Measurements from ENCODE around the gene CRNN. TPM values are rescaled to one million over a fixed set of nuclear protein-coding genes. Genes with fewer than 3 reads are reported as not detected.
A peak's percentile ranks its signal among the peaks of the same experiment; 100 is the strongest.

CRNN gene
- total RNA-seq: not detected in 2 replicates

DNA sequence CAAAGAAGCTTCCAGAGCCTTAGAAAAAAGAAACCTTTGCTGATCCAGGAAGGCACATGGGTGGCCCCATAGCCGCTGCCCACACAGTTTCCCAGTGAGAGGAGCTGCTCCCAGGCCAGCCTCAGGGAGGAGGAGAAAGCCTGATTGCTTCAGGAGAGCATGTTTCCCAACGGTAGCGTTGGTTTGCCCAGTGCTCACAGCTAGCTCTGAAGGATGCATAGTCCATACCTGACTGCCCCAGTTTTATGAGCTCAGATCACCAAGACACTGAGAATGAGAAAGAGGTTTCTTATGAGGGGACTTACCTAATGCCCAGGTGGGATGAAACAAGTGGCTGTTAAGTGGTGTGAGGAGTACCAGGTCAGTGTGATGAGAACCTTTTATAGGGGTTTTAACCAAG is at the start of gene CRNN:
CRNN (minus strand) TSS at position 355 of the 400 bp plus-strand sequence. CDS start 2,030 bp downstream, outside the sequence.
- no peak for DNase-seq (ENCODE audit: low read depth in 2 of 2)

DNA sequence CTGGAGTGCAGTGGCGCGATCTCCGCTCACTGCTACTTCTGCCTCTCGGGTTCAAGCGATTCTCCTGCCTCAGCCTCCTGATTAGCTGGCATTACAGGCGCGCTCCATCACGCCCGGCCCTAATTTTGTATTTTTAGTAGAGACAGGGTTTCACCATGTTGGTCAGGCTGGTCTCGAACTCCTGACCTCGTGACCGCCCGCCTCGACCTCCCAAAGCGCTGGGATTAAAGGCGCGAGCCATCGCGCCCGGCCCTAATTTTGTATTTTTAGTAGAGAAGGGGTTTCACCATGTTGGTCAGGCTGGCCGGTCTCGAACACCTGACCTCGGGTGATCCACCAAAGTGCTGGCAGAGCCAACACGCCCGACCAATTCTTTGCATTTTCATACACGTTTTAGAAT is 48.6 kb upstream of the CRNN start:
- no peak for DNase-seq (ENCODE audit: low read depth in 2 of 2)

DNA sequence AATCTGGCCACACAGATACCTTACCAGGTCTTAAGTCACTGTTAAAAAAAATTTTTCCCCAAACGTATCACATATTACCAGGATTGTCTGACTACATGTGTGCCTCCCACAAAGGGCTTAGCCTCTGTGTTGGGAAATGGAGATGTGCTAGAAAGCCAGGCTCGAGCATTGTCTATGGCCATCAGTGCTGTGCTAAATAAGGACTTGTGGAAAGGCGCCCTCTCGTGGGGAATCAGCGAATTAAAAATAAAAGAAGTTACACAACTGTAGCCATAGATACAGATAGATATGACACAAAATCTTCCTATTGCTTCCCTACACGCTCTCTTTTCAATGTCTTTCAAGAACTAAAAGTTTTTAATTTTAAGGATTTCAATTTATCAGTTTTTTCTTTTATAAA is 47.5 kb upstream of the CRNN start:
- DNase-seq (ENCODE audit: low read depth in 2 of 2): peak; percentile 57 to 68

DNA sequence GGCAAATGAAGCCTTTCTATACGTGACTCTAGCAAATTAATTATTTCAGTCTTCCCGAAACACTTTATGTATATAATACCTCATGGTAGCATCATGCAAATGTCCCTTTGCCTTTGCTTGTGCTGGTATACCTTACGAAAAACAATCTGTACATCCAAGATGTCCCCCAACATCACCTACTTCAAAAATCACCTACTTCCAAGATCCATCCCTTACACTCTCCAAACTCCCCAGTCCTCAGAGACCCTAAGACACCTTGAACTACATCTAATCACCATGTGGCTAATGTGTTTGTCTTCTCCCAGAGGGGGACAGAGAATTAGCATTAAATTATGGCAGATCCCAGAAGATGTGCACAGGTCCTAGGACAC is 46.5 kb upstream of the CRNN start:
- no peak for DNase-seq (ENCODE audit: low read depth in 2 of 2)

DNA sequence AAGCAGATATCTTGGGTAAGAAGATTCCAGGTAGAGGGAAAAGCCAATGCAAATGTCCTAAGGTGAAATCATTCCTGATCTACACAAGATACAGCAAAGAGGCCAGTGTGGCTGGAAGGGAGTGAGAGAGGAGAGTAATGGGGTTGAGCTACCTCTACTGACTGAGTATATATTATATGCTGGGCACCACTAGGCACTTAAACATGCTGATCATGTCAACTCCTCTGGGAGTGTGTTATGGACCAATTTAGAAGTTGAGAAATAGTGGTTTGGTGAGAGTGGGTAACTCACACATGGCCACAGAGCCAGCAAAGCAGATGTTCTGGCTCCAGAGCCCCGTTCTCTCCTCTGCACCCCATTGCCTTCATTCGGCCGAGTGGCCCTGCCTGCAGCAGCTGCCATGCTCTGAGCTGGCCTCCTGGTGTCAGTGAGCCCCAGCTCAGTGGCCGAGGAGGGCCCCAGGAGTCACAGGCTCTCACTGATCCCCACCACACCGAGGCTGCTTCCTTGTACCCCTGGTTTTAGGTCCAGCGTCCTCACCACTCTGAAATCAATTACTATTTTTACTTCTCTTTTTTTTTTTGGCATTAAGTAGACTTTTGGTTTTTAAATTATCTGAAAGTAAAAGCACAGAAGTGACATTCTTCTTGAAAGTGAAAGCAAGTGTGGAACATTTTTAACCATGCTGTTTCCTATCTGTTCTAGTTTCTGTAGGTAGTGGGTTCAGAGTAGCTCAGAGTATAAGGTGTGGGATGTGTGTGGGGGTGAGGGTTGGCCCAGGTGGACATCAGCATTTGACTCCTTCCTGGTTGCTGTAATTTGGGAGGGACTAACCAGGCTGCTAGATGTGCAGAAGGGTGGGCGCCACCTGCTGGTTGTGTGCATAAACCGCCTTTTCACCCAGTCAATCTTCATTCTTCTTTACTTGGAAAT is 45.8 kb upstream of the CRNN start:
- DNase-seq (ENCODE audit: low read depth in 2 of 2): peak; percentile 23 to 71

DNA sequence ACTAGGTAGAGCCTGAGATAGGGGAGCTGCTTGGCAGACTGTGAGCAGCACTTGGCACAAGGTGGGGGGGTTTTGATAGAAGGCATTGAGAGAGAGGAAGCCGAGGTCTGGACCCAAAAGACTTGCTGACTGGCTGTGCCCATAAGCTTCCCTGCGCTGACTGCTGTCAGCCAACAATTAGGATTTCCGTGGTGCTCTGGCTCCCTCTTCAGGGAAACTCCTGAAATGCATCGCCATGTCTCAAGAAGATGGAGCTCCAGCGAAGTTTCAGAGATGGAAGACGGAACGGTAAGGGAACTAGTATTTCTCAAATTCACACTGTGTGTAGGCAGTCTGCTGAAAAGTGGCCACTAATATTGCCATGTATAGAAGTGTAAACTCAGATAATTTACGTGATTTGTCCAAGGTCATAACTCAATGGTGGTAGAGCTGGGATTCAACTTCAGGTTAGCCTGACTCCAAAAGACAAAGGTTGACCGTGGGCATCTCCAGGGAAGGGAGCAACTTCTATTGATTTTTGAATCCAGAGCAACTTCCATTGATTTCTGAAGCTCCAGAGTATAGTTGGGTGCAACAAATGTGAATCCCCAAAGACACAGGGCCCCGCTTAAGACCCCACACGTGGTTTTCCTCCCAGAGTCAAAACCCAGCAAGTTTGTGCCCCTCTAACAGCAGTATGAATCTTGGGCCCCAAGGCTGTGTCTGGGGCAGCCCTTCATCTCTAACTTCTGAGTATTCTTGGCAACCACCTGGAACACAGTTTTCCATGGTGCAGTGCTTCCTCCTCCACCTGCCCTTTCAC is 44.5 kb upstream of the CRNN start:
- DNase-seq (ENCODE audit: low read depth in 2 of 2): peak; percentile 25 to 72

DNA sequence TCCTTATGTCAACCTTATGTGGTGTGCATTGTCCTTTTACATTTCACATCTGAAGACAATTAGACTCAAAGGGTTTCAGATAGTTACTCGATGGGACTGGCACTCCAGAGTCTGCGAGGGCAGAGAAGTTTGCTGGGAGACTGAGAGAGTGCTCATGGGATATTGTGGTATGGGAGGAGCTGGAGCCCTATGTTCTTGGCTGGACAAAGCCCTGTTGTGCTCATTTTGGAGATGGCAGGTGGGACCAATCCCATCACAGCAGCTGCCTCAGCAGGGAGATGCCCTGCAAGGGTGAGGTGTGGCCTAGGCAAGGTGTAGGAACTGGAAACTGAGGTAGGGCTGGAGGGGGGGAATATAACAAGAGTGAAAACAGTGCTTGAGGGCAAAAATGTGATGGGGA is 43.5 kb upstream of the CRNN start:
- DNase-seq (ENCODE audit: low read depth in 2 of 2): no peak

DNA sequence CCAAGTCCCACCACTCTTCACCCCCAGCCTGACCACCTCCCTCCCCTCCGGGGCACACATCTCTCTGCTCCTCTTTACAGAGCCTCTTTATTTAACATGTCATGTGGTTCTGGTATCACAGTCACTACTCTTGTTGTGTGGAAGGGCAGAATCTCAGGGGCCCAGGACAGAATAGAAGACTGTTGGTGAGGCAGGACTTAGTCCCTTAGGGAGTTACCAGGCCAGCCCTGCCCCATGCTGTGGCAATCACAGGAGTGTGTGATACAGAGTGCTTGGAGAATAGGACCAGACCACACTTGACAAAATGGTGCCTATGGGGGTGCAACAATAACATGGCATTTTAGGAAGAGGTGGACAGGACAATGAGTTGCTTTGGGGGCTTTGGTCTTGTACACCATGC is 43.0 kb upstream of the CRNN start:
- no peak for DNase-seq (ENCODE audit: low read depth in 2 of 2)

DNA sequence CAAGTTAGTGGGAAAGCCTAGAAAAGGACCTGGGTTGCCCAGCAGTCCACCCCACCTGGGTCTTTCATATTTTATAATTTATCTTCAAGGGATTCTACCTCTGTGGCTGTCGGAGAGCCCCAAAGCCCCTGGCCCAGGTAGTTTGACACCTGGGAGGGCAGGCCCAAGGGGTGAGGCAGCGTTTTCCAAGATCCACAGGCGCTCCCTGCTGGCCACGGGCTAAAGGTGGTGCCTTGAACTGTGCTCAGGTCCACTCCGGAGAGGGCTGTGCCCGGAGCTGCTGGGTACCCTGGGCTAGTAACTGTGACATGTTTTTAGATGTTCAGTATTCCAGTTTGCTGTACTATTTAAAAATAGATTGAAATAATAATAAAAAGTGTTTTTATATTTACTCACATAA is 37.2 kb upstream of the CRNN start:
- no peak for DNase-seq (ENCODE audit: low read depth in 2 of 2)

DNA sequence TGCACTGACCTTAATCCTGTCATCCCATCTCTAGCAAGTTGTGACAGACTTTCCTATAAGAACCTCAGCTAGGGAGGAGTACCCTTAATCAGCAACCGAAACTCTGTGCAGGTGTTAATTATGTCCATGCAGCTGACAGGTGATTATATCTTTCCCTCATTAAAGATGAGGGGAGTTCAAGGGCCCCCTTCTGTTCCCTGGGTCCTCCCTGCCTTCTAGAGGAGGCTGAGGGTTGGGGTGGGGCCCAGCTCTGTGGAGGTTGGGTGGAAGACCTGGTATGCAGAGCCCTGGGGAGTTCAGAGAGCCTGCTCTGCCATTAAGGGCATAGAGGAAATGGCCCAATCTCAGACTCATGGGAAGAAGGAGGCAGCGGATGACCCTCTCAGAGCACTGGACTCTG is 35.6 kb upstream of the CRNN start:
- no peak for DNase-seq (ENCODE audit: low read depth in 2 of 2)

DNA sequence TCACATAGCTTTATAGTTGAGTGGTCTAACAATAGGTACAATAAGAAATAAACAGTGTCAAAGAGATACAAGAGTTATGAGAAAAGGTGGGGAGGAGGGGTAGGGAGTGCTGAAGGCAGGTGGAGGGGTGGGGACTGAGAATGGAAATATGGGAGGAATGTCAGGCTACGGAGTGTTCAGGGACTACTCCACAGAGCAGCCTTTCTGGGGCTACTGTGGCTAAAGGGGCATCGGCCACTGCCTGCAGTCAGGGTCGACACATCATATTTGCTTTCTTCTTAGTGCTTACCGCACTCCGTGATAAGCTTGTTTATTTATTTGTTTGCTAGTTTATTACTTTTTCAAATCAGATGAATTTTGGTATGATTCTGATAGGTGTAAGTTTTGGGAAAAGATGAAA is 34.4 kb upstream of the CRNN start:
- DNase-seq (ENCODE audit: low read depth in 2 of 2): no peak

DNA sequence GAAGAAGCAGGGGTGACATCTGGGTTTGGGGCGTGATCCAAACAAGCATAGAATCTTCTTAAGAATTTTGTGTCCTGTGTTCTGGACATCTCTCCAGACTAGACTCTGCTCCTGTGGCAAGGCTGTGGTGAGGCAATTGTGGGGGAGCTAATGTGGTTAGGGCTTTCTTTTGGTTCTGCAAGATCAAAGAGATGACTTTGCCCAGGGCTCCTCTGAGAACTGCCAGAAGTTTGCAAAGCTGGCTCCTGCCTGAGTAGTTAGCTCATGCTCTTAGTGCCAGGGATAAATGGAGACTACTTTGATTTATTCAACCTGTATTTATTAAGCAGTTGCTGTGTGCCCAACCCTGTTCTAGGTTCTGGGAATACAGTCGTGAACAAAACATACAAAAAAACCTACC is 34.0 kb upstream of the CRNN start:
- no peak for DNase-seq (ENCODE audit: low read depth in 2 of 2)

DNA sequence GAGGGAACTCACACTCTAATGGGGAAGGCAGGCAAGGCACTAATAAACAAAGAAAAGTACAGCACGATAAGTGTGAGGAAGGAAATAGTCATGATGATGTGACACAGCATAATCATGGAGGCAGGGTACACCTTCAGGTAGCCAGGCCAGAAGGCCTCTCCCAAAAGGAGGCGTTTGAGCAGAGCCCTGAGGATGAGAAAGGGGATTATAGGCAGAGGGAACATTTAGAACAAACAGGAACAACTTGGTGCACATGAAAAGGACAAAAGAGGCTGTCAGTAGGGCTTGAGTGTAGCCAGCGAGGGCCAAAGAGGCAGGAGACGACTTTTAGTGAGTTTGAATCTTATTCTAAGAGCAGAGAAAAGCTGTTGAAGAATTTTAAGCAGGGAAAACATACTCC is 33.4 kb upstream of the CRNN start:
- no peak for DNase-seq (ENCODE audit: low read depth in 2 of 2)

DNA sequence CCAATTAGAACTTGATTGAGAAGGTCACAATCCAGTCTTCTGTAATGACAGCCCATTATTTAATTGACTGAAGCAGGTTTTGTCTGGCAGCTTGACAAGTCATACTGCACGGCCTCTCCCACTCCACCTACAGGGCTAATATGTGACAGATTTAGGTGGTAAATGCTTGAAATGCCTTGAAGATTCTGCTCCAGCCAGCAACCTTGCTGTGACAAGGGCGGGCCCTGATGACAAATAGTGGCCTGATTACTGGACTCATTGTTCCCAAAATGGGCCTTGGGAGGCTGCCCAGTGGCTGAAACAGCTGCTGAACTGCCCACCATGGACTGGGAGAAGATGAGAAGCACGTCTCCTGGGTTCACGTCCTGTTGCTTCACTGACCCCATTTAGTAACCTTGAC is 30.0 kb upstream of the CRNN start:
- no peak for DNase-seq (ENCODE audit: low read depth in 2 of 2)

DNA sequence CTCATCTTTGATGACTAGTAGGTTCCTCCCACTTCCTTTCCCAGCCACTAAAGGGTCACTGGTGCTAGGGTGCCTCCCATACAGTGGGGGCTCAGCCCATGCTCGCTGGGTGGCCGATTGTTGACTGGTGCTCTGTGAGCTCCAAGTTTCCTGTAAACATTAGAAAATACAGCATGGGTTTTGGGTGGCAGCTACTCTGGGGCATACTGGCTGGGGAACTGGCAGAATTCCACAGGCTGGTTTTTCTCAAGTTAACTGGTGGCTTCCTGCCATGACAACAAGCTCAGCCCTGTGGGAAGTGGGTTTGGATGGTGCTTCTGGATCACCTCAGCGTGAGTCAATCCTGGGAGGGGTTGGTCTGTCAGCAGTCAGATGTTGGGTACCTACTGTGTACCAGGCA is 28.7 kb upstream of the CRNN start:
- DNase-seq (ENCODE audit: low read depth in 2 of 2): peak in 1 of 2 donors; percentile 14

DNA sequence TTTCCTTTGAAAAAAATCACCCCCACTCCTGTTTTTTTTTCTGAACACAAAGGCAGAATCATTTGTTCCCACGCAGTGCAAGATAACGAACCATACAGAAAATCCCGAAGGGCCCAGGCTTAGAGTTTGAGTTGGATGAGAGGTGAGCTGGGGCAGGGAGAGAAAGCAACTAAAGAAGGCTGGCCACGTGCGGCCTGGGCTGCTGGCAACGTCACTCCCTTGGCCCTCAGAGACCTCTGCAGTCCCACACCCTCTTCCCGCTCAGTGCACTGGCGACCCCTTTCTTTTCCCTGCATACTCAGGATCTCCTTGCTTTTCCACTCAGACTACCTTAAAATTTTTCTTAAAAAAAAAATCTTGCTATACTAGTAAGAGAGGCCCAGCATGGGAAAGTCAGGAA is 28.2 kb upstream of the CRNN start:
- no peak for DNase-seq (ENCODE audit: low read depth in 2 of 2)

DNA sequence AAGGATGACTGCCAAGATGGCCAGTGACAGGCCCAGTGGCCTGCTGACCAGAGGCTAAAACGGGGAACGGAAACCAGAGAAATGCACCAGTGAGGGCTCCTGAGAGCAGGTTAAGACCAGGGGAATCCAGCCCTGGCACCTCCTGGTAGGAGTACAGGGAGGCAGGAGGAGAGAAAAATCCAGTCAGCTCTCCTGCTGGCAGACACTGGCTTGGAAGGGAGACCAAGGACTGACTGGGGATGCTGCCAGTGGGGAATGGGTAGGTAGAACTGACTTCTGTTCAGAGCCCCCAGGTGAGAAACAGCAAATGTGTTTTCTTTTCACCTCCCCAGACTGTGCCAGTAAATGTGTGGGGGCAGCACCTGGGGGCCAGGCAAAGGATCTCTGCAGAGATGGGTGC is 27.7 kb upstream of the CRNN start:
- no peak for DNase-seq (ENCODE audit: low read depth in 2 of 2)

DNA sequence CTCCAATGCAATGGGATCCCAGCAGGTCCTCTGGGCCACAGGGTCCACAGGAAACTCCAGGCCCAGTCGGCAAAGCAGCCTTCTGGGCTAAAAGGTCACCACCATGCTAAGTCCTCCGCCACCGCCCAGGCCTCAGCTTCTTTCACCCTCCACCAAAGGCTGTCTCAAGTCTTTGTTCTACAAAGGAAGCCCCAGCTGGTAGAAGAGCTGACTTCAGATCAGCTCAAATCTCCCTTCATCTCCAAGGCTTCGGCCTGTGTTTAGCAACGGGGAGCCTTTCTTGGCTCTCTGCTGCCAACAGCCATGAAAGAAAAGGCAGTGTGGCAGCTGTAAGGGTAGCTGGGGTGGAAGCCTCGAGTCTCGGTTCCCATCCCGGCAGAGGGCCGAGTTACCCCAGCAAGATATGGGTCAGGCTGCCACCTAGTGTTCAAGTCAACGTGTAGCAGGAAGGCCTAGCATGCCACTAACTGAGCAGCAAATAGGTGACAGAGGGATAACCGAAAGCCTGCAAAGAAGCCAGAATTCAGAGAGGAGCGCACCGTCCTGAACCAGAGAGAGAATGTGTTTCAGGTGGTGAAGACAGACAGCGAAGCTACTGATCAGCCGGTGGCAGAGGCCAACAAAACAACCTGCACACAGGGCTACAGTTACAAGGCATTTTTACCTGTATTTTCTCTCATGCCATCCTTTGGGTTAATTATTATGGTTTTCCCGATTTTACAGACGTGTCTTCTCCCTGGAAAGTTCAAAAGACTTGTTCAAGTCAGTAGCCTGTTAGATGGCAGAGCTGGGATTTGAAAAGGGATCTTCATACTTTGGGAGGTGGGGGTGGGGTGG is 26.8 kb upstream of the CRNN start:
- DNase-seq (ENCODE audit: low read depth in 2 of 2): peak; percentile 36 to 68

DNA sequence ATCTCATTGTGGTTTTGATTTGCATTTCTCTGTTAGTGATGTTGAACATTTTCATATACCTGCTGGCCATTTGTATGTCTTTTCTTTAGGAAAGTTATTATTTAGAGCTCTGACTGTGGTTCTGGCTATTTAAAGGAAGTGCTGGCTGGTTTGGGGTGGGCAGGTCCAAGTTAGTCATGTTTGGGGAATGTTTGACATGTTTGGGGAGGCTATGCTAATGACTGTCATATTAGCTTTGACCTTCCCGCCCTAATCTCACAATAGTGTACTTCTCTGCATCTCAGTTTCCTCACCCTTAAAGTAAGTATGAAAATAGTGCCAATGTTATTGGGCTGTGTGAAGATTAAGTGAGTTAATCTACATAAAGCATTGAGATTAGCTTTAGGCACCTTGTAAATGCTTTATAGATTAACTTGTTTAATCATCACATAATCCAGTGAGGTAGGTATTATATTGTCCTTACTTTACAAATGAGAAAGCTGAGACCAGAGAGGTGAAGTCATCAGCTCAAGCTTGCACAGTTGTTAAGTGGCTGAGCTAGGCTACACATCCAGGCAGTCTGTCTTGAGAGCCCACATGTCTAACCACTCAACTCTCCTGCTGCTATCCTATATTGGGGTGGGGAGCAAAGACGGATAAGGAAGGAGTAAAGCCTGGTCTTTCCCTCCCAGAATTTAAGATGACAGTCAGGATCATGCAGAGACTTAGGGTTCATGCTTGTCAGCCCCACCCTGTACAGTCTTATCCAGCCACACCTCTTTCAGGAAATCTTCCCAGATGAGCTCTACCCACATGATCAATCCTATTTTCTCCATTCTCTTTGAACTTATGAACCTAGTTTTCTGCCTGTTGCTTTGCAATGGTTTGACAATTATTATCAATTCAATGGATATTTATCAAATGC is 22.8 kb upstream of the CRNN start:
- no peak for DNase-seq (ENCODE audit: low read depth in 2 of 2)

DNA sequence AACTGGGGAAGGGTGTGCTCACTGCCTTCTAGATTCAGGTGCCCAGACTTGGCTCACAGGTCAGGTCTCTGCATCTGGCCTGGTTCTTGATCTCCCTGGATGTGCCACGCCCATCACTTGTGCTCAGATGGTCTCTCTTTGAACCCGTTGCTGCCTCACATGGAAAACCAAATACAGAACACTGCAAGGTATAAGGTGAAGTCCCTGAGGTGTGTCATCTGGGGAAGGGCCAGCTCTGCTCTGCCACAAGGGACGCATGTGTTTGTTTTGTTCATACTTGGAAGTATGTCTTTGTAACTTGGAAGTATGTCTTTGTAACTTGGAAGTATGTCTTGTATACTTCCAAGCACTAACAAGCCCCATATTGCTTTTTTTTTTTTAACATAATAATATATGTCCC is 13.4 kb upstream of the CRNN start:
- DNase-seq (ENCODE audit: low read depth in 2 of 2): no peak

DNA sequence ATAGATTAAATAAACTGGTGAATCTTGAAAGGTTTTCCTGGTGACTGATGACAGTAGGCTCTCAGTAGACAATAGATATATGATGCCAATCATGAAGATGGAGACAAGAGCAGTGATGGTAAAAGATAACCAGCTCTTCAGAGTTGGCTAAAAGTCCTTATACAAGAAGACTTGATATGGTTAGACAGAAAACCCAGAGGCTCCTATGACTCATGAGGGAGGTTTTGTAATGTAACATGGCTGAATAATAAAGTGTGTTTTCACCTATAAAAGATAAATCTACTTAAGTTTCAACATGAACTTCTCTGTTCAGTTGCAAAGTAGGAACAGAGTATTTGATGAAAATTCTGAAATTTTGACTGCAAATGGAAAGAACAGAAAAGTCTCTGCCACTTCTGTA is 12.7 kb upstream of the CRNN start:
- DNase-seq (ENCODE audit: low read depth in 2 of 2): no peak
